Thyroid gland (tissue), 4 donors: ENCODE results near the gene CDK19. TPM values are rescaled to one million over a fixed set of nuclear protein-coding genes. Genes with fewer than 3 reads are reported as not detected.

ENCODE experiments used
- DNase-seq, 2 donors: peaks; one replicate each; pipeline ENCODE4 v3.0.0-alpha.2; 2019
- H3K27ac ChIP-seq, 3 donors: fragments of 200-600 bp; sonication (generic); 1 replicate in 2 of 3; 2 replicates in 1 of 3; pipeline ENCODE4 v1.5.1; 2016 to 2019; ENCODE audit warnings: mild to moderate bottlenecking in 1 of 3, moderate library complexity in 1 of 3
- H3K27me3 ChIP-seq: fragments of 200-600 bp; sonication (generic); one replicate; pipeline ENCODE4 v1.5.1; 2019
- H3K36me3 ChIP-seq, 2 donors: fragments of 200-600 bp; sonication (generic); one replicate each; pipeline ENCODE4 v1.5.1; 2016 to 2019
- H3K4me1 ChIP-seq, 2 donors: fragments of 200-600 bp; sonication (generic); one replicate each; pipeline ENCODE4 v1.5.1; 2017 to 2019
- H3K4me3 ChIP-seq, 3 donors: fragments of 200-600 bp; sonication (generic); replicated peaks in 1 of 3; 1 replicate in 2 of 3; 2 replicates in 1 of 3; pipeline ENCODE4 v1.5.1; 2016; ENCODE audit warnings: mild to moderate bottlenecking in 1 of 3
- H3K9me3 ChIP-seq: fragments of 200-600 bp; sonication (generic); one replicate; pipeline ENCODE4 v1.5.1; 2017
- CTCF ChIP-seq, 6 experiments: fragments of 200-600 bp in 3 of 6; fragments of 450-650 bp in 3 of 6; sonication (generic) in 3 of 6; IDR thresholded peaks; one replicate each; pipeline ENCODE4 v1.5.1; 2016 to 2019; ENCODE audit warnings: antibody characterized with exemption in 6 of 6, mild to moderate bottlenecking in 2 of 6, inconsistent platforms in 1 of 6, moderate library complexity in 1 of 6
- POLR2A ChIP-seq, 2 donors: fragments of 450-650 bp; IDR thresholded peaks; one replicate each; pipeline ENCODE4 v1.6.1; 2017; ENCODE audit warnings: antibody characterized with exemption in 2 of 2, mild to moderate bottlenecking in 2 of 2, moderate library complexity in 1 of 2
- WGBS, 2 donors: methylation state at CpG; one replicate each; pipeline ENCODE4 v1.1.5; 2017; 5-methylcytosine and 5-hydroxymethylcytosine counted together
- intact Hi-C: fragments of 100-400 bp; cut with DNase I; formaldehyde crosslinking; loops from one replicate; pipeline ENCODE4 v1.15.1; 2023
- total RNA-seq, 4 donors: library from RNA; depleted of rRNA; stranded (reverse); fragments of >200 nt; gene quantifications; one replicate each; pipeline ENCODE4 v1.2.3, GENCODE V29; 2016

Gene CDK19
- total RNA-seq, 4 donors from 2014 or later, result 12.6 to 17.9 (median 13.3) TPM

GRCh38 chr6:110658631-110659211 is 156.5 kb downstream of the CDK19 start:
- no peaks in the 10 kb centered on the region for H3K27me3 ChIP-seq
- H3K27ac ChIP-seq, result no peak overlapping the region
- H3K4me1 ChIP-seq, result no peaks in the 10 kb centered on the region
- no peak for TF ChIP-seq POLR2A (IDR thresholded peaks at IDR 0.05)
- TF ChIP-seq CTCF (IDR thresholded peaks at IDR 0.05), result no peak
- no peaks in the 10 kb centered on the region for H3K9me3 ChIP-seq
- intact Hi-C loops, result no loop called here
- DNase-seq, result no peak
- no peaks in the 10 kb centered on the region for H3K36me3 ChIP-seq
- H3K4me3 ChIP-seq, result no peak overlapping the region
- 90 to 92% methylated on average over 2 of the region's 2 CpGs for WGBS, 2 donors

GRCh38 chr6:110656492-110656891 is 158.8 kb downstream of the CDK19 start:
- intact Hi-C loops, result no loop called here
- 95 to 96% methylated on average over 3 of the region's 3 CpGs for WGBS, 2 donors

GRCh38 chr6:110655821-110656220 is 159.4 kb downstream of the CDK19 start:
- intact Hi-C loops, result no loop called here
- Histone ChIP-seq H3K27ac (no peak overlapping the region), H3K36me3 (no peaks in the 10 kb centered on the region), H3K9me3 (no peaks in the 10 kb centered on the region), H3K27me3 (no peaks in the 10 kb centered on the region), H3K4me3 (no peak overlapping the region), H3K4me1 (no peaks in the 10 kb centered on the region)
- DNase-seq, result no peak
- WGBS, 2 donors, result 89 to 93% methylated on average over 1 of the region's 1 CpG
- TF ChIP-seq CTCF (IDR thresholded peaks at IDR 0.05) (no peak), POLR2A (IDR thresholded peaks at IDR 0.05) (no peak)

More at GRCh38 chr6:110656492-110656891, 158.8 kb downstream of the CDK19 start:
- TF ChIP-seq CTCF (IDR thresholded peaks at IDR 0.05) (no peak), POLR2A (IDR thresholded peaks at IDR 0.05) (no peak)
- Histone ChIP-seq H3K4me1 (no peaks in the 10 kb centered on the region), H3K27ac (no peak overlapping the region), H3K9me3 (no peaks in the 10 kb centered on the region), H3K4me3 (no peak overlapping the region), H3K27me3 (no peaks in the 10 kb centered on the region), H3K36me3 (no peaks in the 10 kb centered on the region)
- no peak for DNase-seq

GRCh38 chr6:110654096-110654820 is 161.0 kb downstream of the CDK19 start:
- no peak for DNase-seq

More at GRCh38 chr6:110654096-110654820, 161.0 kb downstream of the CDK19 start:
- intact Hi-C loops, result no loop called here
- Histone ChIP-seq H3K27me3 (no peaks in the 10 kb centered on the region), H3K4me3 (no peak overlapping the region), H3K9me3 (no peaks in the 10 kb centered on the region), H3K36me3 (no peaks in the 10 kb centered on the region), H3K4me1 (no peaks in the 10 kb centered on the region), H3K27ac (no peak overlapping the region)
- WGBS, 2 donors, result 95 to 97% methylated on average over 7 of the region's 7 CpGs
- TF ChIP-seq POLR2A (IDR thresholded peaks at IDR 0.05) (no peak), CTCF (IDR thresholded peaks at IDR 0.05) (no peak)
